A549 (cell line): ENCODE measurements around the gene TMEM273. TPM values are rescaled to one million over a fixed set of nuclear protein-coding genes. Genes with fewer than 3 reads are reported as not detected.

Experiments used
- ATAC-seq, 2 experiments: fragments of 200-7000 bp in 1 of 2; fragments of >200 bp in 1 of 2; cut with Nextera tagmentation in 1 of 2; cut with Tn5 transposase in 1 of 2; 3 replicates each; pipeline versions ENCODE4 v1.8.0 to v1.9.1; 2018 to 2020; ENCODE audit warnings: mild to moderate bottlenecking in 1 of 2, moderate library complexity in 1 of 2
- CTCF ChIA-PET: fragments of 300-600 bp; sonication (Branson Sonifier 250); formaldehyde crosslinking; extraction: SDS; loops from one replicate; lab custom pipeline; 2021; ENCODE audit warnings: antibody characterized with exemption, inconsistent platforms; lab: Yijun Ruan, JAX
- POLR2A ChIA-PET: fragments of 350-600 bp; formaldehyde crosslinking; extraction: SDS; loops from one replicate; lab custom pipeline; 2021; ENCODE audit warnings: antibody characterized with exemption, inconsistent platforms; lab: Yijun Ruan, JAX
- DNase-seq, 2 experiments: peaks; one replicate each; pipeline versions ENCODE4 v3.0.0 to v3.0.0-alpha.2; 2011 to 2016; ENCODE audit warnings: low read depth in 1 of 2, low spot score in 1 of 2
- FAIRE-seq: peaks from 2 replicates; lab custom pipeline; 2011; peaks lifted over from hg19 to GRCh38; lab: Jason Lieb, UNC
- H3K27ac ChIP-seq, 2 experiments: fragments of >200 bp; sonication (Bioruptor Twin); formaldehyde crosslinking; 3 replicates each; pipeline ENCODE4 v1.5.1; 2016 to 2017
- H3K4me1 ChIP-seq: fragments of >200 bp; sonication (Bioruptor Twin); formaldehyde crosslinking; 3 replicates; pipeline ENCODE4 v1.6.1; 2016
- H3K4me2 ChIP-seq: fragments of >200 bp; sonication (Bioruptor Twin); formaldehyde crosslinking; 3 replicates; pipeline ENCODE4 v1.6.1; 2016
- H3K4me3 ChIP-seq: fragments of >200 bp; sonication (Bioruptor Twin); formaldehyde crosslinking; 3 replicates; pipeline ENCODE4 v1.5.1; 2016
- H3K9me3 ChIP-seq: fragments of >200 bp; sonication (Bioruptor Twin); formaldehyde crosslinking; 3 replicates; pipeline ENCODE4 v1.6.1; 2016
- CBX2 ChIP-seq: fragments of 200-600 bp; sonication (generic); IDR thresholded peaks from 2 replicates; pipeline ENCODE4 v1.6.1; 2016; ENCODE audit warnings: low read depth, mild to moderate bottlenecking, borderline replicate concordance
- CHD2 ChIP-seq: fragments of 150-350 bp; IDR thresholded peaks from 2 replicates; pipeline ENCODE4 v1.6.1; 2014; ENCODE audit warnings: low read length; ENCODE audit not compliant: partially characterized antibody
- ESRRA ChIP-seq: fragments of 150-350 bp; IDR thresholded peaks from 2 replicates; pipeline ENCODE4 v1.6.1; 2014; ENCODE audit warnings: mild to moderate bottlenecking, low read length, borderline replicate concordance
- JUN ChIP-seq, 2 experiments: fragments of >200 bp; sonication (Bioruptor Twin); formaldehyde crosslinking; IDR thresholded peaks; 2 replicates in 1 of 2; 3 replicates in 1 of 2; pipeline ENCODE4 v1.6.1; 2016 to 2017
- JUNB ChIP-seq: fragments of >200 bp; sonication (Bioruptor Twin); formaldehyde crosslinking; IDR thresholded peaks from 2 replicates; pipeline ENCODE4 v1.6.1; 2016
- KDM5A ChIP-seq: fragments of 200-600 bp; sonication (generic); IDR thresholded peaks from 2 replicates; pipeline ENCODE4 v1.6.1; 2016; ENCODE audit warnings: antibody characterized with exemption, mild to moderate bottlenecking
- NFE2L2 ChIP-seq: fragments of 150-350 bp; conservative IDR thresholded peaks from 2 replicates; pipeline ENCODE4 v1.6.1; 2014; ENCODE audit warnings: low read length
- NR3C1 ChIP-seq: fragments of >200 bp; sonication (Bioruptor Twin); formaldehyde crosslinking; IDR thresholded peaks from 3 replicates; pipeline ENCODE4 v1.6.1; 2017
- POLR2A ChIP-seq: IDR thresholded peaks from 2 replicates; pipeline ENCODE4 v1.6.1; 2012; ENCODE audit warnings: mild to moderate bottlenecking, low read length
- RAD21 ChIP-seq, 2 experiments: fragments of >200 bp in 1 of 2; sonication (Bioruptor Twin) in 1 of 2; formaldehyde crosslinking in 1 of 2; IDR thresholded peaks in 1 of 2; conservative IDR thresholded peaks in 1 of 2; 2 replicates in 1 of 2; 3 replicates in 1 of 2; pipeline ENCODE4 v1.6.1; 2012 to 2018; ENCODE audit warnings: inconsistent platforms in 1 of 2
- RARB ChIP-seq: fragments of 250-450 bp; sonication (Bioruptor Pico); IDR thresholded peaks from 2 replicates; pipeline ENCODE4 v1.8.0; 2021; ENCODE audit warnings: mild to moderate bottlenecking, moderate library complexity
- RCOR1 ChIP-seq: fragments of 150-350 bp; IDR thresholded peaks from 2 replicates; pipeline ENCODE4 v1.6.1; 2014; ENCODE audit warnings: antibody characterized with exemption, low read length, low read depth
- RNF2 ChIP-seq: fragments of 200-600 bp; sonication (generic); IDR thresholded peaks from 2 replicates; pipeline ENCODE4 v1.6.1; 2016; ENCODE audit warnings: low read depth, mild to moderate bottlenecking, antibody characterized with exemption, moderate library complexity, borderline replicate concordance
- SMC3 ChIP-seq: fragments of >200 bp; sonication (Bioruptor Twin); formaldehyde crosslinking; IDR thresholded peaks from 3 replicates; pipeline ENCODE4 v1.6.1; 2018; ENCODE audit warnings: inconsistent platforms
- WGBS: methylation state at CpG from one replicate; pipeline ENCODE4 v1.1.6; 2017; ENCODE audit errors: missing lambda C conversion rate; 5-methylcytosine and 5-hydroxymethylcytosine counted together
- polyA minus RNA-seq: library from RNA; depleted of rRNA, polyadenylated mRNA; stranded (reverse); fragments of >200 nt; gene quantifications from 2 replicates; pipeline ENCODE4 v1.2.3, GENCODE V29; 2011; rRNA and poly(A)+ RNA removed
- polyA plus RNA-seq, 4 experiments: library from polyadenylated mRNA; depleted of rRNA in 3 of 4; stranded (reverse); fragments of >200 nt; fragmentation: RNase III in 1 of 4; extraction: RNeasy Plus Mini Kit Qiagen cat#74134 plus additional on column Dnase treatment in 1 of 4; gene quantifications; 2 replicates in 3 of 4; 3 replicates in 1 of 4; pipeline ENCODE4 v1.2.3, GENCODE V29; 2011 to 2017
- TF ChIP-seq, protein P1 (sequence below): fragments of 200-600 bp; sonication (generic); IDR thresholded peaks from 2 replicates; pipeline ENCODE4 v1.6.1; 2016; ENCODE audit warnings: antibody characterized with exemption, mild to moderate bottlenecking, moderate library complexity
- TF ChIP-seq, protein P2 (sequence below): fragments of 250-450 bp; sonication (Bioruptor Pico); IDR thresholded peaks from 2 replicates; pipeline ENCODE4 v1.5.0; 2021; ENCODE audit warnings: mild to moderate bottlenecking, moderate library complexity, borderline replicate concordance
- TF ChIP-seq, protein P3 (sequence below): fragments of >200 bp; sonication (Bioruptor Twin); formaldehyde crosslinking; IDR thresholded peaks from 3 replicates; pipeline ENCODE4 v1.6.1; 2016
- TF ChIP-seq, protein P4 (sequence below): fragments of 250-450 bp; sonication (Bioruptor Pico); IDR thresholded peaks from 2 replicates; pipeline ENCODE4 v1.5.0; 2020; ENCODE audit warnings: low read depth, mild to moderate bottlenecking, moderate library complexity
- TF ChIP-seq, protein P5 (sequence below): IDR thresholded peaks from 2 replicates; pipeline ENCODE4 v1.6.1; 2012; ENCODE audit warnings: low read depth, borderline replicate concordance

The TMEM273 gene, protein sequence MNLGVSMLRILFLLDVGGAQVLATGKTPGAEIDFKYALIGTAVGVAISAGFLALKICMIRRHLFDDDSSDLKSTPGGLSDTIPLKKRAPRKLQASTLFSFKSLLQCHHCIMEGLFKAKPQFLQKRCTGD
- polyA plus RNA-seq (2011; rRNA removed) (not detected in 2 replicates), polyA plus RNA-seq (2017; fragmentation: RNase III; extraction: RNeasy Plus Mini Kit Qiagen cat#74134 plus additional on column Dnase treatment) (not detected in 3 replicates), polyA minus RNA-seq (not detected in 2 replicates)
- polyA plus RNA-seq (2012; cell fraction: cytosol; rRNA removed) = not detected in 2 replicates
- polyA plus RNA-seq (2012; cell fraction: nucleus; rRNA removed) = not detected in 2 replicates

DNA sequence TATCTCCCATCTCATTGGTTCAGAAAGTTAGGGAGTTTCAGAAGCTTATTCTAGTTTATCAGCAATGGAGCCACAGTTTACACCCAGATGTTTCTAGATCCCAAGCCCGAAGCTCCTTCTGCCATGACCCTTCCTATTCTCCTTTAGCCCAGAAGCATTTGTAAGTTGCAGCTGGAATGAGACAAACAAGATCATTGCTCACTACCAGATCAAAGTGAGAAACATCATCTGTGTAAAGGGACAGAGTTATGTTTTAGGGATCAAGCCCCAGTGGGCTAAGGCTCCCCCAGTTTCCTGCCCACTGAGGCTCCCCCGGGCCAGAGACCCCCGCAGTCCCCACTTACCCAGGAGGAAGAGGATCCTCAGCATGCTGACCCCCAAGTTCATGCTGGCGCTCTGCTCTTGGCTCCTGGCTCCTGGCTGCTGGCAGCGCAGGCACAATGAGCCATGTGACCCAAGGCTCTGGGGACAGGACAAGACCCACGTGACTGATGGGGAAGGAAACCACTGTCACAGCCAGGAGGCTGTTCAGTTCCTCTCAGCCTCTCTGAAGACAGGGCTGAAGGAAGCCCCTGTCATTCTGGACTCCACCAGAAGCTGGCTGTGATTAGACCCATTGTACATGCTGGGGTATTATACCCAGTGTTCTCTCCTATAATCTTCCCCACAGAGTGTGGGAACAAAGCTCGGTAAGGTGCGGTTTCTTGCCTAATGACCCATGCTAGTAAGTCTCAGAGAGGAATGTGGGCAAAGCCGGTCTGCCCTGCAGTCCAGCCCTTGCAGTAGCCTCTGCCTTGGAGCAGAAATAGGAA, at the start of gene TMEM273:
Gene TMEM273, minus strand, starts transcription at position 442 of the 812 bp plus-strand sequence. Its CDS starts 55 bp downstream, at position 387.
- Histone ChIP-seq H3K4me2 (no peak within 1 kb of the TSS), H3K9me3 (no peaks in the 10 kb centered on the region), H3K27ac (no peak within 1 kb of the TSS), H3K4me1 (no peaks in the 10 kb centered on the region), H3K4me3 (no peak within 1 kb of the TSS)
- TF ChIP-seq NFE2L2 (no peak), KDM5A (no peak), CBX2 (no peak), RAD21 (conservative IDR thresholded peaks at IDR 0.05 in 1 of 2, IDR thresholded peaks at IDR 0.05 in 1 of 2) (no peak), JUNB (no peak), RARB (CRISPR knock-in tag) (no peak), CHD2 (no peak), JUN (IDR thresholded peaks at IDR 0.05) (no peak), NR3C1 (no peak)
- TF ChIP-seq, protein P1, sequence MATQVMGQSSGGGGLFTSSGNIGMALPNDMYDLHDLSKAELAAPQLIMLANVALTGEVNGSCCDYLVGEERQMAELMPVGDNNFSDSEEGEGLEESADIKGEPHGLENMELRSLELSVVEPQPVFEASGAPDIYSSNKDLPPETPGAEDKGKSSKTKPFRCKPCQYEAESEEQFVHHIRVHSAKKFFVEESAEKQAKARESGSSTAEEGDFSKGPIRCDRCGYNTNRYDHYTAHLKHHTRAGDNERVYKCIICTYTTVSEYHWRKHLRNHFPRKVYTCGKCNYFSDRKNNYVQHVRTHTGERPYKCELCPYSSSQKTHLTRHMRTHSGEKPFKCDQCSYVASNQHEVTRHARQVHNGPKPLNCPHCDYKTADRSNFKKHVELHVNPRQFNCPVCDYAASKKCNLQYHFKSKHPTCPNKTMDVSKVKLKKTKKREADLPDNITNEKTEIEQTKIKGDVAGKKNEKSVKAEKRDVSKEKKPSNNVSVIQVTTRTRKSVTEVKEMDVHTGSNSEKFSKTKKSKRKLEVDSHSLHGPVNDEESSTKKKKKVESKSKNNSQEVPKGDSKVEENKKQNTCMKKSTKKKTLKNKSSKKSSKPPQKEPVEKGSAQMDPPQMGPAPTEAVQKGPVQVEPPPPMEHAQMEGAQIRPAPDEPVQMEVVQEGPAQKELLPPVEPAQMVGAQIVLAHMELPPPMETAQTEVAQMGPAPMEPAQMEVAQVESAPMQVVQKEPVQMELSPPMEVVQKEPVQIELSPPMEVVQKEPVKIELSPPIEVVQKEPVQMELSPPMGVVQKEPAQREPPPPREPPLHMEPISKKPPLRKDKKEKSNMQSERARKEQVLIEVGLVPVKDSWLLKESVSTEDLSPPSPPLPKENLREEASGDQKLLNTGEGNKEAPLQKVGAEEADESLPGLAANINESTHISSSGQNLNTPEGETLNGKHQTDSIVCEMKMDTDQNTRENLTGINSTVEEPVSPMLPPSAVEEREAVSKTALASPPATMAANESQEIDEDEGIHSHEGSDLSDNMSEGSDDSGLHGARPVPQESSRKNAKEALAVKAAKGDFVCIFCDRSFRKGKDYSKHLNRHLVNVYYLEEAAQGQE = no peak
- TF ChIP-seq, protein P2, sequence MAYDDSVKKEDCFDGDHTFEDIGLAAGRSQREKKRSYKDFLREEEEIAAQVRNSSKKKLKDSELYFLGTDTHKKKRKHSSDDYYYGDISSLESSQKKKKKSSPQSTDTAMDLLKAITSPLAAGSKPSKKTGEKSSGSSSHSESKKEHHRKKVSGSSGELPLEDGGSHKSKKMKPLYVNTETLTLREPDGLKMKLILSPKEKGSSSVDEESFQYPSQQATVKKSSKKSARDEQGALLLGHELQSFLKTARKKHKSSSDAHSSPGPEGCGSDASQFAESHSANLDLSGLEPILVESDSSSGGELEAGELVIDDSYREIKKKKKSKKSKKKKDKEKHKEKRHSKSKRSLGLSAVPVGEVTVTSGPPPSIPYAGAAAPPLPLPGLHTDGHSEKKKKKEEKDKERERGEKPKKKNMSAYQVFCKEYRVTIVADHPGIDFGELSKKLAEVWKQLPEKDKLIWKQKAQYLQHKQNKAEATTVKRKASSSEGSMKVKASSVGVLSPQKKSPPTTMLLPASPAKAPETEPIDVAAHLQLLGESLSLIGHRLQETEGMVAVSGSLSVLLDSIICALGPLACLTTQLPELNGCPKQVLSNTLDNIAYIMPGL (CRISPR knock-in tag) = no peak
- TF ChIP-seq, protein P3, sequence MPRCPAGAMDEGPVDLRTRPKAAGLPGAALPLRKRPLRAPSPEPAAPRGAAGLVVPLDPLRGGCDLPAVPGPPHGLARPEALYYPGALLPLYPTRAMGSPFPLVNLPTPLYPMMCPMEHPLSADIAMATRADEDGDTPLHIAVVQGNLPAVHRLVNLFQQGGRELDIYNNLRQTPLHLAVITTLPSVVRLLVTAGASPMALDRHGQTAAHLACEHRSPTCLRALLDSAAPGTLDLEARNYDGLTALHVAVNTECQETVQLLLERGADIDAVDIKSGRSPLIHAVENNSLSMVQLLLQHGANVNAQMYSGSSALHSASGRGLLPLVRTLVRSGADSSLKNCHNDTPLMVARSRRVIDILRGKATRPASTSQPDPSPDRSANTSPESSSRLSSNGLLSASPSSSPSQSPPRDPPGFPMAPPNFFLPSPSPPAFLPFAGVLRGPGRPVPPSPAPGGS = no peak
- TF ChIP-seq, protein P4, sequence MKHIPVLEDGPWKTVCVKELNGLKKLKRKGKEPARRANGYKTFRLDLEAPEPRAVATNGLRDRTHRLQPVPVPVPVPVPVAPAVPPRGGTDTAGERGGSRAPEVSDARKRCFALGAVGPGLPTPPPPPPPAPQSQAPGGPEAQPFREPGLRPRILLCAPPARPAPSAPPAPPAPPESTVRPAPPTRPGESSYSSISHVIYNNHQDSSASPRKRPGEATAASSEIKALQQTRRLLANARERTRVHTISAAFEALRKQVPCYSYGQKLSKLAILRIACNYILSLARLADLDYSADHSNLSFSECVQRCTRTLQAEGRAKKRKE (CRISPR knock-in tag) = no peak
- TF ChIP-seq, protein P5, sequence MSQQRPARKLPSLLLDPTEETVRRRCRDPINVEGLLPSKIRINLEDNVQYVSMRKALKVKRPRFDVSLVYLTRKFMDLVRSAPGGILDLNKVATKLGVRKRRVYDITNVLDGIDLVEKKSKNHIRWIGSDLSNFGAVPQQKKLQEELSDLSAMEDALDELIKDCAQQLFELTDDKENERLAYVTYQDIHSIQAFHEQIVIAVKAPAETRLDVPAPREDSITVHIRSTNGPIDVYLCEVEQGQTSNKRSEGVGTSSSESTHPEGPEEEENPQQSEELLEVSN = no peak
- WGBS = 44% methylated on average over 6 of the region's 9 CpGs
- FAIRE-seq (no peak), ATAC-seq (no peak), DNase-seq (no peak)
- CTCF ChIA-PET = interaction anchor here (0.7 to 1.9 kb wide), 3 partner anchors 13 to 532 kb away, joined by 3 to 5 read pairs (median 3); no protein-coding TSS in a partner anchor
- POLR2A ChIA-PET = no interaction called here

DNA sequence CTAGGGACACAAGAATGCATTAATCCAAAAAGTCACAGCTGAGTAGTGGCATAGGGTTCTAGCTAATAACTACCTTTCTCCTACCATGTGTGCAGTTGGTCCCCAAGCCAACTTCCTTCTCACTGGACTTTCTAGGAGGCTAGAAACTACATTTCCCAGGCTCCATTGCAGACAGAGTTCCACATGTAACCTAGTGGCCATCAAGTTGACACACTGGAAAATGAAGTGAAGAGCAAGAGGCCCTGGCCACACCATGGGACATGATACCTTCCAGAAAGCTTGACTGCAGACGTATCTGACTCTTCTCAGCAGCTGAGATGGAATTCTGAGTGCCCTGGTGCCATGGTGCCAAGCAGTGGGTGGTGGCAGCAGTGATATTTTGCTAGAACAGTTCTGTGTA, 49.8 kb upstream of the TMEM273 start:
- ATAC-seq (no peak; a peak in 1 of 6 replicates), DNase-seq (peak in 1 of 2 experiments; percentile 6), FAIRE-seq (no peak)
- Histone ChIP-seq H3K9me3 (no peaks in the 10 kb centered on the region; the same call in 2 of the 3 replicates), H3K4me3 (no peak overlapping the region), H3K4me1 (no peaks in the 10 kb centered on the region), H3K27ac (no peak overlapping the region), H3K4me2 (no peak overlapping the region)
- WGBS = 7% methylated on average over 1 of the region's 1 CpG
- TF ChIP-seq RCOR1 (no peak), SMC3 (no peak), RNF2 (no peak), CHD2 (no peak), ESRRA (no peak), POLR2A (no peak)
- TF ChIP-seq, protein P5 = no peak
- ChIA-PET CTCF (no interaction called here), POLR2A (no interaction called here)
